OCI-LY1 (cell line): ENCODE results near the gene SZRD1.

Experiments used
- CTCF ChIP-seq: fragments of 200-600 bp; sonication (generic), shearing (Covaris generic); IDR thresholded peaks from 2 replicates; pipeline ENCODE4 v1.5.1; 2017; ENCODE audit warnings: mild to moderate bottlenecking, antibody characterized with exemption, low read length, moderate library complexity, mixed read lengths
- EZH2 ChIP-seq: fragments of 200-600 bp; sonication (generic), shearing (Covaris generic); IDR thresholded peaks from 2 replicates; pipeline ENCODE4 v1.8.0; 2017; ENCODE audit warnings: borderline replicate concordance, mixed run types, mild to moderate bottlenecking, antibody characterized with exemption, low read length, moderate library complexity, mixed read lengths

GRCh38 chr1:16340673-16341072 is 26.4 kb upstream of the SZRD1 start:
- no peak for TF ChIP-seq CTCF
- TF ChIP-seq EZH2: no peak
